SJCRH30 (cell line): ENCODE data around the gene FANCM. TPM values are rescaled to one million over a fixed set of nuclear protein-coding genes. Genes with fewer than 3 reads are reported as not detected.
"Not testable (repeated sequence)": the region's sequence is repeated elsewhere in the genome, so short reads cannot be mapped to it uniquely, and the experiment has no call there.

Source experiments
- DNase-seq, 2 experiments: peaks; one replicate each; pipeline ENCODE4 v3.0.0-alpha.2; 2015 to 2020
- H3K27ac ChIP-seq: fragments of 250-450 bp; sonication (Bioruptor Pico); 2 replicates; pipeline ENCODE4 v1.5.1; 2020; ENCODE audit warnings: mild to moderate bottlenecking, moderate library complexity
- H3K27me3 ChIP-seq: fragments of 250-450 bp; sonication (Bioruptor Pico); 2 replicates; pipeline ENCODE4 v1.5.1; 2020; ENCODE audit warnings: mild to moderate bottlenecking, moderate library complexity
- H3K36me3 ChIP-seq: fragments of 250-450 bp; sonication (Bioruptor Pico); 2 replicates; pipeline ENCODE4 v1.5.1; 2020; ENCODE audit warnings: mild to moderate bottlenecking, moderate library complexity
- H3K4me1 ChIP-seq: fragments of 250-450 bp; sonication (Bioruptor Pico); 2 replicates; pipeline ENCODE4 v1.5.1; 2020; ENCODE audit warnings: mild to moderate bottlenecking, moderate library complexity
- H3K4me3 ChIP-seq: fragments of 250-450 bp; sonication (Bioruptor Pico); 2 replicates; pipeline ENCODE4 v1.5.1; 2020; ENCODE audit warnings: mild to moderate bottlenecking, moderate library complexity
- H3K9me3 ChIP-seq: fragments of 250-450 bp; sonication (Bioruptor Pico); replicated peaks from 2 replicates; pipeline ENCODE4 v1.5.1; 2020; ENCODE audit warnings: mild to moderate bottlenecking, moderate library complexity
- total RNA-seq: library from RNA; depleted of rRNA; stranded (reverse); fragments of >200 nt; shearing (Covaris generic); gene quantifications from 2 replicates; pipeline ENCODE4 v1.2.3, GENCODE V29; 2014

Gene FANCM
- total RNA-seq, 1 experiment from 2014 or later = 17.4 TPM

- no peak for DNase-seq
- no peak overlapping the region for H3K27ac ChIP-seq
- H3K9me3 ChIP-seq = no peaks in the 10 kb centered on the region
- H3K36me3 ChIP-seq = 0 out of 2 replicates have a peak, but pooled peaks cover 2% of the 10 kb centered on the region
- H3K27me3 ChIP-seq = no peaks in the 10 kb centered on the region
- H3K4me1 ChIP-seq = no peaks in the 10 kb centered on the region
- H3K4me3 ChIP-seq = no peak overlapping the region
These were observed 45.6 kb downstream of the FANCM start for GRCh38 chr14:45181329-45181728.

DNA sequence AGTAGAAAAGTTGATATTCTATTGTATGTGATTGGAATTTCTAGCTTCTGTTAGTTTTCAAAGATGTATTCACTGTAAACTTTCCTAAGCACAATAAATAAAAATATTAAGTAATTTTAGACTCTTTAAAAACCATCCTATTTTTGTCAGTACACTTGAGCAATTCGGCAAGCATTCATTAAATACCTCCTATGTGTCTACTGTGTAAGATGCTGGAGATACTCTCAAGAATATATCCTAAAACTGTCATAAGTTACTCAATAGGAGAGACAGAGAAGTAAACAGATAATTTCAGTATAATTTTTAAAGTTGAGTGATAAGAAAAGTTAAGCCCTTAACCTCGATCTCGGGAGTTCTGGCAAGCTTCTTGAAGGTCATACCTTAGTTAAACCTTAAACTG is 46.1 kb downstream of the FANCM start:
- 0 out of 2 replicates have a peak, but pooled peaks cover 2% of the 10 kb centered on the region for H3K36me3 ChIP-seq
- no peak overlapping the region for H3K27ac ChIP-seq
- H3K4me1 ChIP-seq = no peaks in the 10 kb centered on the region
- no peak for DNase-seq
- no peaks in the 10 kb centered on the region for H3K9me3 ChIP-seq
- no peak overlapping the region for H3K4me3 ChIP-seq
- no peaks in the 10 kb centered on the region for H3K27me3 ChIP-seq

DNA sequence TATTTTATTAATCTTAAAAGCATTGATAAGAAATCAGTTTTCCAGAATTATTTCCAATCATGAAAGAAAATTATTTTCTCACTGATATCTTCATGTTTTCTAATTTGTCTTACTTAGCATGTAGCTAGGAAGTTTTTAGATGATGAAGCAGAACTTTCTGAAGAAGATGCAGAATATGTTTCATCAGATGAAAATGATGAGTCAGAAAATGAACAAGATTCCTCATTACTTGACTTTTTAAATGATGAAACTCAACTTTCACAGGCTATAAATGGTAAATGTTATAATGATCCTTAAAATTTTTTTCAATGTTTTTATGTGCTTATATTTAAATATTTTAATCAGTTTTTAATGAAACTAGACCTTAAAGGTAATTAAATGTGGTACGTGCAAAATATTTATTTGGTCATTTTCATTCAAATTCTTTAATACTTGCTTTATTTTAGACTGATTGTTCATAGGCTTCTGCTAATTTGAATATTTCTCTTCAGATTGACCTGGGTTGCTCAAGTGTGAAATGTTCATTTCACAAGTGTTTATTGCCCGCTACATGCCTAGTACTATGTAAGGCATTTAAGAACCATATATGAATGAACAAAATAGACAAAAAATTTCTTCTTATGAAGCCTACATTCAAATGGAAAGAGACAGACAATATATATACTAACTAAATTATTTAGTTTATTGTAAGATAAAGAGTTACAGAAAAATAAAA is 49.5 kb downstream of the FANCM start:
- no peak for DNase-seq
- Histone ChIP-seq H3K36me3 (peaks cover 20% of the 10 kb centered on the region), H3K27me3 (no peaks in the 10 kb centered on the region), H3K9me3 (no peaks in the 10 kb centered on the region), H3K4me1 (no peaks in the 10 kb centered on the region), H3K27ac (no peak overlapping the region), H3K4me3 (no peak overlapping the region)

DNA sequence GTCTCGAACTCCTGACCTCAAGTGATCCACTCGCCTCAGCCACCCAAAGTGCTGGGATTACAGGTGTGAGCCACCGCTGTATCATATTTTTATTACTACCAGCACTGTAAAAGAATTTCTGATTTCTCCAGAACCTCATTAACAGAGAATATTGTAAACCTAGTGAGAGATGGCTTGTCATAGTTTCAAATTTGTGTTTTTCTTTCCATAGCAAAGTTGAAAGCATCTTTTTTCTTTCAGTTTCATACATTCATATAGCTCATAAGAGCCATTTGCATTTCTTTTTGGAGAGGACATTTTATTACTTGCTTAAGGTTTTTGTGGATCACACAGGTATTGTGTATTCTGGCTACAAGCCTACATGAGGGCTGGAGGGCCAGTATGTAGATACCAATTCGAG is 59.2 kb downstream of the FANCM start:
- H3K27me3 ChIP-seq = no peaks in the 10 kb centered on the region

GRCh38 chr14:45198551-45198950 is 62.8 kb downstream of the FANCM start:
- H3K27me3 ChIP-seq = no peaks in the 10 kb centered on the region

More for the DNA sequence above, 59.2 kb downstream of the FANCM start:
- H3K9me3 ChIP-seq = no peaks in the 10 kb centered on the region
- no peak for DNase-seq
- H3K4me1 ChIP-seq = no peaks in the 10 kb centered on the region
- no peak overlapping the region for H3K4me3 ChIP-seq
- H3K36me3 ChIP-seq = peaks cover 14% of the 10 kb centered on the region
- H3K27ac ChIP-seq = no peak overlapping the region

DNA sequence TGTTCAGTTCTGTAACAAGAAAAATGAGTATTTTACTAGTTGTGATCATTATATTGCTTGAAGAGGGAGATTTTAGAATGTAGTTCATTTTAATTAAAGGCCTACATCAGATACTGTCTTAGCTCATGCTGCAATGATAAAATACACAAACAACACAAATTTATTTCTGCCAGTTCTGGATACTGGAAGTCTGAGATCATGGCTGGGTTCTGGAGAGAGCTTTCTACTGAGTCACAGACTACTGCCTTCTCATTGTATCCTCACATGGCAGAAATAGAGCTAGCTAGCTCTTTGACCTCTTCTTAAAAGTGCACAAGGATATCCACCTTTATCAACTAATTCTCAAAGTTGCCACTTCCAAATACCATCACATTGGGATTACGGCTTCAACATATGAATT is 63.5 kb downstream of the FANCM start:
- H3K4me3 ChIP-seq = no peak overlapping the region
- H3K9me3 ChIP-seq = no peaks in the 10 kb centered on the region
- DNase-seq = no peak
- H3K4me1 ChIP-seq = no peaks in the 10 kb centered on the region
- H3K27ac ChIP-seq = no peak overlapping the region
- no peaks in the 10 kb centered on the region for H3K27me3 ChIP-seq
- peaks cover 45% of the 10 kb centered on the region for H3K36me3 ChIP-seq

More at GRCh38 chr14:45198551-45198950, 62.8 kb downstream of the FANCM start:
- Histone ChIP-seq H3K27ac (no peak overlapping the region), H3K4me3 (no peak overlapping the region), H3K36me3 (peaks cover 40% of the 10 kb centered on the region), H3K4me1 (no peaks in the 10 kb centered on the region), H3K9me3 (no peaks in the 10 kb centered on the region)
- no peak for DNase-seq

DNA sequence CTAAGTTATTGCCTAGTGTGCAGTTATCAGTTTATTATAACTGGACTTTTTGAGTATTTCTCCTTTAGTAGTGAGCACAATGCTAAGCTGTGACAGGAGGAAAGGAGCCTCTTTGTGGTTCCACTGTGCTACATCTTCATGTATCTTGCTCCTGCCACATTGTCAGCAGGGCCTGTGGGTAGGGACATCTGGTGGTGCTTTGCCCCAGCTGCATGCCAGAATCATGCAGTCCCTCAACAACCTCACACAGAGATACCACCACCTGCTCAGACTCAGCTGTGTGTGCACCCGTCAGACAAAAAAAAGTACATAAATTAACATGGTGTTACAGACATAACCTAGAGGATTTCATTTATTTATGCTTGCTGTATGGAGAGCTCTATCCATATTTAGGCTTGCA is 66.2 kb downstream of the FANCM start:
- Histone ChIP-seq H3K36me3 (peaks cover 49% of the 10 kb centered on the region), H3K4me3 (no peak overlapping the region), H3K9me3 (no peaks in the 10 kb centered on the region), H3K27me3 (no peaks in the 10 kb centered on the region), H3K27ac (no peak overlapping the region), H3K4me1 (no peaks in the 10 kb centered on the region)
- peak in 1 of 2 experiments; percentile 22 for DNase-seq

- Histone ChIP-seq H3K27ac (no peak overlapping the region), H3K9me3 (no peaks in the 10 kb centered on the region), H3K27me3 (no peaks in the 10 kb centered on the region), H3K36me3 (peaks cover 59% of the 10 kb centered on the region), H3K4me1 (no peaks in the 10 kb centered on the region; the same call in 1 of the 2 replicates), H3K4me3 (no peak overlapping the region)
- DNase-seq = no peak
These were observed 68.5 kb downstream of the FANCM start for GRCh38 chr14:45204241-45204640.

- Histone ChIP-seq H3K36me3 (peaks cover 46% of the 10 kb centered on the region), H3K4me3 (no peak overlapping the region), H3K4me1 (no peaks in the 10 kb centered on the region; the same call in 1 of the 2 replicates), H3K27me3 (no peaks in the 10 kb centered on the region), H3K27ac (no peak overlapping the region), H3K9me3 (no peaks in the 10 kb centered on the region)
- no peak for DNase-seq
These were observed 74.4 kb downstream of the FANCM start for GRCh38 chr14:45210159-45210558.

DNA sequence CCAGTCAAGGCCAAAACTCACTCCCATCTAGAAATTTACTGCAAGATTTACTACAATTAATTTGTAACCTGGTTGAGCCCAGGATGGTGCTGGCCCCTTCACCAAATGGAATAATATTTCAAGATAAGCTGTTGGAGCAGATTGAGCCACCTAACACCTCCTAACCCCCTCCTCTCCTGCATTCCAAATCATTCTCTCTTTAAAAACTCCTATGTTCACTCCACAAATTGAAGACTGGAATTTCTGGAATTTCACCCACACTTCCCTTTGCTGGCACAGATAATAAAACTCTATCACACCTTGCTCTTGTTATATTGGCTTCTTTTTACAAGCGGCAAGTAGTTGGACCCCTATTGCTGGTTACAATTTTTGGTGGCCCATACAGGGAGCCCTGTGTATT is 75.6 kb downstream of the FANCM start:
- Histone ChIP-seq H3K27me3 (no peaks in the 10 kb centered on the region), H3K4me3 (no peak overlapping the region), H3K9me3 (no peaks in the 10 kb centered on the region), H3K36me3 (peaks cover 49% of the 10 kb centered on the region), H3K27ac (no peak overlapping the region), H3K4me1 (no peaks in the 10 kb centered on the region; the same call in 1 of the 2 replicates)
- DNase-seq = no peak

DNA sequence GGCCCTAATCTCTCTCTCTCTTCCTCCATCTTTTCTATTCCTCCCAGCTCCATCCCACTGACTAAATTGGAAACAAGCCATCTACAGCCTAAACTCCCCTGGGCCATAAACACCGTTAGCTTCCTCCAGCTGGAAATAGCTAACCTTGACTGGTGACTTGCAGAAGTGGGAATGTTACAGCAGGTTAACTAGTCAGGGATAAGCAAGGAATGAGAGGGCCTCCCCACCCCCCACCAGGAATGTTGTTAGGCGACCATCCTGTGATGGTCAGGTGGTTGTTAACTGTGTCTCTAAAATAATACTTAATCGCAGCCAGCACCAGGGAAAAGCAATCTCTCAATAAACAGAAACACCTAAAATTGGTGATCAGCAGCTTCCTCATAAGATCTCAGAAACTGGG is 76.5 kb downstream of the FANCM start:
- H3K4me3 ChIP-seq = no peak overlapping the region

GRCh38 chr14:45213716-45214115 is 78.0 kb downstream of the FANCM start:
- H3K27me3 ChIP-seq, H3K9me3 ChIP-seq, H3K4me1 ChIP-seq, H3K4me3 ChIP-seq, H3K27ac ChIP-seq, DNase-seq: not testable (repeated sequence)
- peaks cover 45% of the 10 kb centered on the region for H3K36me3 ChIP-seq

More for the DNA sequence above, 76.5 kb downstream of the FANCM start:
- Histone ChIP-seq H3K27ac (no peak overlapping the region), H3K4me1 (no peaks in the 10 kb centered on the region; the same call in 1 of the 2 replicates), H3K27me3 (no peaks in the 10 kb centered on the region), H3K36me3 (peaks cover 49% of the 10 kb centered on the region), H3K9me3 (no peaks in the 10 kb centered on the region)
- no peak for DNase-seq

GRCh38 chr14:45214341-45214740 is 78.6 kb downstream of the FANCM start:
- not testable (repeated sequence) for DNase-seq, H3K27ac ChIP-seq, H3K9me3 ChIP-seq, H3K4me1 ChIP-seq, H3K27me3 ChIP-seq, H3K4me3 ChIP-seq
- H3K36me3 ChIP-seq = peaks cover 40% of the 10 kb centered on the region

- no peaks in the 10 kb centered on the region for H3K27me3 ChIP-seq
- H3K9me3 ChIP-seq = no peaks in the 10 kb centered on the region; the same call in 1 of the 2 replicates
- no peak overlapping the region for H3K27ac ChIP-seq
- H3K4me1 ChIP-seq = no peaks in the 10 kb centered on the region
- no peak for DNase-seq
- H3K36me3 ChIP-seq = peaks cover 46% of the 10 kb centered on the region
- H3K4me3 ChIP-seq = no peak overlapping the region
These were observed 86.9 kb downstream of the FANCM start for GRCh38 chr14:45222485-45223262.

DNA sequence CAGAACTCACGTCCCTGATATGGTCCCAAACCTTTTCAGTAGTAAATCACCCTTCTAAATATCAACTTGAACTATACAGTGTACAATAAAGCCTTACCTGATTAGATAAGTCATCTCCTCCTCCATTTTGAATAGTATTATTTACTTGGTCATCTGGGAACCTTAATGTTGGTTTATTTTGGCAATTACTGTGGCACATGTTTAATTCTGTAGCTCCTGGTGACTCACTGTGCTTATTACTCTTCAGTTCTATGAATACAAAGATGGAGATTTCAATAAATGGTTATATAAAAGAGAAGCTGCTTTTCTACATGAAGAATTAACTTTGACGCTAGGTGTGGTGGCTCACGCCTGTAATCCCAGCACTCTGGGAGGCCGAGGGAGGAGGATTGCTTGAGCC is 91.8 kb downstream of the FANCM start:
- Histone ChIP-seq H3K36me3 (peaks cover 52% of the 10 kb centered on the region), H3K27me3 (no peaks in the 10 kb centered on the region)

More for the DNA sequence above, 91.8 kb downstream of the FANCM start:
- Histone ChIP-seq H3K9me3 (no peaks in the 10 kb centered on the region), H3K4me3 (no peak overlapping the region), H3K27ac (no peak overlapping the region), H3K4me1 (no peaks in the 10 kb centered on the region)
- no peak for DNase-seq
